Right hindlimb (tissue), 1 donor: ENCODE results near the gene ARSD.
"Not testable (repeated sequence)": the region's sequence is repeated elsewhere in the genome, so short reads cannot be mapped to it uniquely, and the experiment has no call there.

Experiments used
- DNase-seq: peaks from one replicate; pipeline ENCODE4 v3.0.0-alpha.2; 2018

Gene ARSD

DNA sequence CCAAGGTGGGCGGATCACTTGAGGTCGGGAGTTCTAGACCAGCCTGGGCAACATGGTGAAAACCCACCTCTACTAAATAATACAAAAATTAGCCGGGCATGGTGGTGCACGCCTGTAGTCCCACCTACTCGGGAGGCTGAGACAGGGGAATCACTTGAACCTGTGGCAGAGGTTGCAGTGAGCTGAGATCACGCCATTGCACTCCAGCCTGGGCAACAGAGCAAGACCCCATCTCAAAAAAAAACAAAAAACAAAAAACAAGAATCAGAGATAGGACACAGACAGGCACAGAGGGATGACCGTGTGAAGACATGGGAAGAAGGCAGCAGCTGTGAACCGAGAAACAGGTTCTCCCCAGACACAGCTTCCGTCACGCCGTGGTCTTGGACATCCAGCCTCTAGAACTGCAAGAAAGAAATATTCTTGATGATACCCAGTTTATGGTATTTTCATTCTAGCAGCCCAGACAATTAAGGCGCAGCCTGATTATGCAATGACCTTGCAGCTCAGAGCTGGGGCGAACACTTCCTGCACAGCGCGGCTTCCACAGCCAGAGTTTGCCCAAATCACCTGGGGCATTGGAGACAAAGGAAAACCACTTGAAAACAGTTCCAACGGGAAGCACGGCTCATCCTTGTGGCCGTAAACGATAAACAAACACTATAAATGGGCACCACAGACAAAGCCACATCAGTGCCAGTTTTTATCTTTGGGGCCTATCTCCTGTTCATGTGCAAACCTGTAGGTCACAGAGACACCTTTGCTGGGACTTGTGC, 4.2 kb upstream of the ARSD start:
- DNase-seq, result no peak

GRCh38 chrX:2931612-2932011, 2.5 kb upstream of the ARSD start:
- no peak for DNase-seq

DNA sequence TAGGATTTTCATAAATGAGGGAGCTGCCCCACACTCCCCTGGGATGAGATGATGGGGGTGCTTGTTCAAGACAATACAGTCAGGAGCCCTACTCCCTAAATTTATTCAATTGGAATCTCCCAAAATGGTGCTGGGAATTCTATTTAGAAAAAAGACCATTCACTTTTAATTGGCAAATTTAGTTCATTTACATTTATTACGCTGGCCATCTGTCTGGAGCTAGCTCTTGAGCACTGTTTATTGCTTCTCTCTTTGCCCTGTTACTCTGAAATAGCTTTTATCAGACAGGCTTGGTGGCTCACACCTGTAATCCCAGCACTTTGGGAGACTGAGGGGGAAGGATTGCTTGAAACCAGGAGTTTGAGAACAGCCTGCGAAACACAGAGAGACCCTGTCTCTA, 2.0 kb upstream of the ARSD start:
- DNase-seq, result no peak

GRCh38 chrX:2928191-2928582, 952 bp downstream of the ARSD start:
- no peak for DNase-seq

DNA sequence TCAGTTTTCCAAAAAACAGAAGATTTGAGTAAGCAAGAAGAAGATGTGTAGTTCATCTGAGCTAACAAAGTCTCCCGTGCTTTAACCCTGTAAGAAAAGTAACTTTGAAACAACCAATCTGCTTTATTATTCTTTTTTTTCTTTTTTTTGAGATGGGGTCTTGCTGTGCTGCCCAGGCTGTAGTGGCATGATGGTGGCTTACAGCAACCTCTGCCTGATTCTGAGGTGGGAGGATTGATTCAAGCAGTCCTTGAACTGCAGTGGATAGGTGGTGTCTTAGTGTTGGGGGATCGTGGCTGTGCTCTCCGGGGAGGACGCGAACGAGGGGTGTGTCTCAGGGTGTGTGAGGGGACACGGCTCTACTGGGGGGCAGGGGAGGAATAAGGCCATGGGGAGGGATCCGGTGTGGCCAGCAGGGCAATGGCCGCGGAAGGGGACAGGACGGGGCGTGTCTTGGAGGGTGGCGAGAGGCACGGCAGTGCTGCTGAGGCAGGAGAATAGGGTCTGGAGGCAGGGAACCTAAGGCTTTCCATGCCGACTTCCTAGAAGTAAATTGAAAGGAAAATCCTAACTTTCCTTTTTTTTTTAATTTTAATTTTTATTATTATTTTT, 2.4 kb downstream of the ARSD start:
- DNase-seq, result no peak

DNA sequence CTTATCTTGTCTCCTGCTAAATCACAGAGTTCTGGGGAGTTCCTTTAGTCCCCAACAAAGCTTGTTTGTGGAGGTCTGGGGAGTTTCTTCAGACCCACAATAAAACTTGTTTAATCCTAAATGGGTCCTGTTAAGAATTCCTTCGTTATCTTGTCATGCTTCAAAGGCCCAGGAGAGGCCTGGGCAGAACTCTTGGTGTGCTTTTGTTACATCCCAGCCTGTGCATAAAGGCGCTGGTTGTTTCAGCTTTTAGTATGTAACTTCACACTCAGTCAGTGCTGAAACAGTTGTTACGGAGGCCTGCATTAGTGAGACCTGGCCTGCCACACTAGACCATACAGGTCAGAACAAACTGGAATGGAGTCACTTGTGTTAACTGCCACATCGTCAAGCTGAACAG, 2.9 kb downstream of the ARSD start:
- not testable (repeated sequence) for DNase-seq

DNA sequence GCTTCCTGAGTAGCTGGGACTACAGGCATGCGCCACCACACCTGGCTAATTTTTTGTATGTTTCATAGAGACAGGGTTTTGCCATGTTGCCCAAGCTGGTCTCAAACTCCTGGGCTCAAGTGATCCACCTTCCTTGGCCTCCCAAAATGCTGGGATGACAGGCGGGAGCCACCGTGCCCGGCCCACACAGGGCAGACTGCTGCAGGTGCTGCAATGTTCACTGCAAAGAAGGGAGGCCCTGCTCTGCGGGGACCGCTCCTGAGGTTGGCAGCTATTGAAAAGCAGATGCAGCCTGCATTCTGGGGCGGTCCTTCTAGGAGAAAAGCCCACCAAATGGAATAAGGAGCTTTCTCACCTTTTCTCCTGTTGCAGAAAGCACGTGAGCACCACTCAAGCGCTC, 5.0 kb downstream of the ARSD start:
- no peak for DNase-seq

GRCh38 chrX:2921750-2922149, 7.4 kb downstream of the ARSD start:
- DNase-seq, result no peak

- no peak for DNase-seq
Measured at GRCh38 chrX:2921193-2921592, 7.9 kb downstream of the ARSD start.

- no peak for DNase-seq
Measured at GRCh38 chrX:2917767-2918166, 11.4 kb downstream of the ARSD start.

GRCh38 chrX:2913118-2913517, 16.0 kb downstream of the ARSD start:
- no peak for DNase-seq

DNA sequence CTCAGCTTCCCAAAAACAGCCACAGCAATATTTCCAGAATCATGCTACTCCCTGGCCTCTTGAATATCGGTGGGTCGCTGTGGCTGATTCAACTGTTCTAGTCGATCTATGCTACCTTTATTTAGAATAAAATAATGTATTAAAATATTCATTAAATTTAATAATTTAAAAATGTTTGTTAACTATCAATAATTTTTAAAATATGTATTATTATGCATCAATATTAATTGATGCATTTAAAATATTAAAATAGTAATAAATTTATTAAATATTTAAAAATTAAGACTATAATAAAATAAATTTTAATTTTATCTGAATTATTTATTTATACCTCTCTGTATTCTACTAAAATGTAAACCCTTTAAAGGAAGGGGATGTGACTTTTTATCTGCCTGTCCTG, 19.0 kb downstream of the ARSD start:
- DNase-seq, result no peak

DNA sequence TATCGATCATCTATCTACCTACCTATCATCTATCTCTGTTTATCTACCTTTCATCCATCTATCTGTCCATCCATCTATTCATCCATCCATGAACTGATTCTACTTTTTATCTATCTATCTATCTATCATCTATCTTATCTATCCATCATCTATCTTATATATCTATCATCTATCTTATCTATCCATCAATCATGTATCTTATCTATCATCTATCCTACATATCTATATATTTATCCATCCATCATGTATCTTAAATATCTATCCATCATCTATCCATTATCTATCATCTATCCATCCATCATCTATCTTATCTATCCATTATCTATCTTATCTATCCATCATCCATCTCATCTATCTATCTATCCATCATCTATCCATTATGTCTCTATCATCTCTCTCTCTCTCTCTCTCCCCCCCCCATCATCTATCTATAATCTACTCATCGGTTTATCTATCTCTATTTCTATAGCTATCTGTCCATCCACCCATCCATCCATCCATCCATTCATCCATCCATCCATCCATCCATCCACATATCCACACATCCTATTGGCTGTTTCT, 20.9 kb downstream of the ARSD start:
- DNase-seq, result no peak

DNA sequence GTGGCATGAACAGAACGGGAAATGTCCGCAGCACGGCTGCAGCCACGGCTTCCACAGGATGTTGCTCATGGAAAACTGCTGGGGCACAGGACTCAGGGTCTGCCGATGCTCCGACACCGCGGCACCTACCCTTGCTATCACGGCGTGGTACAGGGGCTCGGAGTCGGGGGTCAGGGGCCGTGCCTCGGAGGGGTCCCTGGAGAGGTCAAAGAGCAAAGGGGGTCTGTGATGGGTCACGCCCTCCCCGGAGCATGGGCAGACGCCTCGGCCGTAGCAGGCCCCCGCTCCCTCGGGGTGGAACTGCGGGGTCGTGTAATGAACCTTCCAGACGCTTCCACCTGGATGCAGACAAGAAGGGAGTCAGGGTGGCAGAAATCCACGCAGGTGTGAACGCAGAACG, 21.8 kb downstream of the ARSD start:
- DNase-seq, result no peak

DNA sequence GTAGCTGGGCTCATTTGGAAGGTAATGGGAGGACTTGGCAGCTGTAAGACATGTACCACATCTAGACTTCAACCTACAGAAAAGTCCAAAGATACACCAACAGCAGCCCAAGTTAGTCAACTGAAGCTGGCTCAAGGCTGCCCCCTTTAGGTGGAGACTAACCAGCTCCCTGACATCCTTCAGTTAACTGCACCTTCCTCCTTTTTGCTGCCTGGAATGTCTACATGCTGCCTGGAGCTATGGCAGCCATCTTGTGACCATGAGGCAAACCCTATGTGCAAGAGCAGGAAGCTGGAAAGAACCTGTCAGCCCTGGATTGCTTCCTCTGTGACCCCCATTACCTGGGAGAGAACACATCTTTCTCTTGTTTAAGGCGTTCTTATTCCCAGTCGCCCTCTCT, 25.8 kb downstream of the ARSD start:
- DNase-seq, result no peak

DNA sequence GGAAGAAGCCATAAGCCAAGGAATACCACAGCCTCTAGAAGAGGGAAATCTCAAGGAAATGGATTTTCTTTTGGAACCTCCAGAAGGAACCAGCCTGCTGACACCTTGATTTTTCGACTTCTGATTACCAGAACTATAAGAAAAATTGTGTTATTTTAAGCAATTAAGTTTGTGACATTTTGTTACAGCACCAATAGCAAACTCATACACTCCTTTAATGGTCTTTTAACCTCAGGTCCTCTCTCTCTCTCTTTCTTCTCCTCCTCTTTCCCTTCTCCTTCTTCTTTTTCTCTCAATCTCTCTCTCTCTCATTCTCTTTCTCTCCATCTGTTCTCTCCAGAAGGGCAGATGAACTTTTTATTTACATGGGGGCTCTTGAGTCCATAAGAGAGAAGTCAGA, 26.3 kb downstream of the ARSD start:
- no peak for DNase-seq

DNA sequence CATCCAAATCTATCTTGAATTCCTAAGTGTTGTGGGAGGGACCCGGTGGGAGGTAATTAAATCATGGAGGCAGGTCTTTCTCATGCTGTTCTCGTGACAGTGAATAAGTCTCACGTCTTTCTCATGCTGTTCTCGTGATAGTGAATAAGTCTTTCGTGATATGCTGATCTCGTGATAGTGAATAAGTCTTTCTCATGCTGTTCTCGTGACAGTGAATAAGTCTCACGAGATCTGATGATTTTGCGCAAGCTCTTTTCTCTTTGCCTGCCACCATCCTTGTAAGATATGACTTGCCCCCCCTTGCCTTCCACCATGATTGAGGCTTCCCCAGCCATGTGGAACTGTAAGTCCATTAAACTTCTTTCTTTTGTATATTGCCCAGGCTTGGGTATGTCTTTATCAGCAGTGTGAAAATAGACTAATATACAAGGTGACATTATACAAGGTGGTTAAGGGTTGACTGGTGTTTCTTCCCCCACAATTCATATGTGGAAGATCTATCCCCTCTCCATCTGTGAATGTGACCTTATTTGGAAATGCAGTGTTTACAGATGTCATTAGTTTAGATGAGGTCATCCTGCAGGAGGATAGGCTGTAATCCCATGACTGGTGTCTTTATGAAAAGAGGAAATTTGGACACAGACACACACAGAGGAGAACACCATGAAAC, 27.6 kb downstream of the ARSD start:
- no peak for DNase-seq

DNA sequence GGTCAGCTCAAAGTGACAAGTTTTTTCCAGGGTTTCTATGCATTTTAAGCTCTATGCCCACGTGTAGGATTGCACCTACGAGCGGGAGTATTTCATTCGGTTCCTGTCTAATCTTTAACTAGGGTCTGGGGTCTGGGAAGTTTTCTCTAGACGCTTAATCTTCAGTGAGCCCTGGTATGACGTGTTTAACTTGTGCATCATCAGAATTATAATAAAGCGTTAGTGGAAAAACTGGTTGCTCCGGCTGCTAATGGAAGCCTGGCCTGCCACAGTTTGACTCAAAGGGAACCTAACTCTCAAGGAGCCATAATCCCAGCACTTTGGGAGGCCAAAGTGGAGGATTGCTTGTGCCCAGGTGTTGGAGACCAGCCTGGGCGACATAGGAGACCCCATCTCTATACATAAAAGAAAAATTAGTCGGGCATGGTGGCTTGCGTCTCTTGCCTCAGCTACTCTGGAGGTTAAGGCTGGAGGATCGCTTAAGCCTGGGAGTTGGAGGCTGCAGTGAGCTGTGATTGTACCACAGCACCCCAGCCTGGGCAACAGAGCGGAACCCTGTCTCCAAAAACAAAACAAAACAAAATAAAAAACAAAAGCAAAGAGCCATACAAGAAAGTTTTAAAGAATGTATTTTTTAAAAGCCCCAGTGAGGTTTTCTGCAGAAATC, 30.2 kb downstream of the ARSD start:
- no peak for DNase-seq

GRCh38 chrX:2897690-2898623, 31.2 kb downstream of the ARSD start:
- not testable (repeated sequence) for DNase-seq

- DNase-seq, result no peak
Measured at GRCh38 chrX:2897311-2897689, 31.8 kb downstream of the ARSD start.

DNA sequence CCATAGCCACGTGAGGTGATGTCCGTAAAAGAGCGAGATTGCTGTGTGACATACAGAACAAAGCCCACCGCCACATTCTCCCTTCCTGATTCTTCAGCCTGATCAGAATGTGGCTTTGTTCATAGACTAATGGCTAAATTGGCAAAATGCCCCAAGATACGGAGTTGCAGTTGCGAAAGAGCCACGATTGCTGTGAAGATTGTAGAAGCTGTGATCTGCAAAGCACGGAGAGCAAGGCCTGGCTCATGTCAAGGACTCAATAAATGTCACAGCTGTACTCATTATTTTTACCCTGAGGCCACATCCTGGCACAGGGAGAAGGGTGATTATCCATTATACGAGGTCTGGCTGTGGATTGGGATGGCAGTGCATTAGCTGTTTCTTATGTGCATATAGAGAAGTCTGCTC, 34.2 kb downstream of the ARSD start:
- no peak for DNase-seq

- no peak for DNase-seq
Measured at GRCh38 chrX:2892816-2893215, 36.3 kb downstream of the ARSD start.
